Measurements from ENCODE around the gene REN. TPM values are rescaled to one million over a fixed set of nuclear protein-coding genes. Genes with fewer than 3 reads are reported as not detected.

REN gene
- total RNA-seq, 1 donor, result not detected

DNA sequence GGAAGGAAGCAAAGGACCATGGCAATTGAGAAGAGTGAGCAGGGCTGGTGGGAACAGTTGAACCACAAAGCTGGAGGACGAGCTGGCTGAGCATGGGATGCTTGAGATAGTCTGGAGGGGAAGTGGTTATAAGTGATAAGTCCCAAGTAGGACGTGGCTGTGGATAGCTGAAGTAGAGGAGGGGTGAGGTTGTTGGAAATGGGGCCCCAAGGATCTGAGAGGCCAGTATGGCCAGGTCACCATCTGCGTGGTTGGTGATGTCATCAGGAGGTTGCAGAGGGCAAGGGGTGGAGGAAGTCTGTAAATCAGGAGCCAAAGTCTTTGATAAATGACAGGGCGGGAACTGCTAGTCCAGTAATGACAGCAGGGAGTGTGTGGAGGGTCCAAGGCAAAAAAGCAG, 11.0 kb upstream of the REN start:
- H2AFZ ChIP-seq (ENCODE audit: low read length), result no peak overlapping the region
- no peak for DNase-seq (ENCODE audit: insufficient read length, low spot score, missing footprints)

DNA sequence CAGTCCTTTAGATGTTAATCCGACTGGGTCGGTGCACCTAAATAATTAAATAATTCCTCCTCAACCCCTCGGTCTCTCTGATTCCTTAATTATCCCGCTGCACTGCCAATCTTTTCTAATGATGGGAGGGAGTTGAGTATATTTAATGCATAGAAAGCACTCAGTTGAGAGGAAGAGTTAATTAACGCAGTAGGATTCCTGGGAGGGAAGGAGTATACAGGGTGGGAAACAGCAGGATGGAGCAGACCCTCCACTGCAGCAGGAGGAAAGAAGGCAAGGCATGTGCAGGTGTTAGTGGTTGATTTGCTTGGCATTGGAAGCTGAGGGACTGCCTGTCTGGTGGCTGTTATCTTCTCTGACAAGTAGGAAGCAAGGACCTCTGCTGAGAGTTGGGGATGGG, 9.9 kb upstream of the REN start:
- H3K27me3 ChIP-seq (ENCODE audit: insufficient read depth, low read length), result peaks cover 10% of the 10 kb centered on the region
- no peak overlapping the region for H3K4me3 ChIP-seq (ENCODE audit: insufficient read depth, low read length)
- no peak overlapping the region for H3K27ac ChIP-seq (ENCODE audit: low read depth, low read length)
- TF ChIP-seq, protein P1, sequence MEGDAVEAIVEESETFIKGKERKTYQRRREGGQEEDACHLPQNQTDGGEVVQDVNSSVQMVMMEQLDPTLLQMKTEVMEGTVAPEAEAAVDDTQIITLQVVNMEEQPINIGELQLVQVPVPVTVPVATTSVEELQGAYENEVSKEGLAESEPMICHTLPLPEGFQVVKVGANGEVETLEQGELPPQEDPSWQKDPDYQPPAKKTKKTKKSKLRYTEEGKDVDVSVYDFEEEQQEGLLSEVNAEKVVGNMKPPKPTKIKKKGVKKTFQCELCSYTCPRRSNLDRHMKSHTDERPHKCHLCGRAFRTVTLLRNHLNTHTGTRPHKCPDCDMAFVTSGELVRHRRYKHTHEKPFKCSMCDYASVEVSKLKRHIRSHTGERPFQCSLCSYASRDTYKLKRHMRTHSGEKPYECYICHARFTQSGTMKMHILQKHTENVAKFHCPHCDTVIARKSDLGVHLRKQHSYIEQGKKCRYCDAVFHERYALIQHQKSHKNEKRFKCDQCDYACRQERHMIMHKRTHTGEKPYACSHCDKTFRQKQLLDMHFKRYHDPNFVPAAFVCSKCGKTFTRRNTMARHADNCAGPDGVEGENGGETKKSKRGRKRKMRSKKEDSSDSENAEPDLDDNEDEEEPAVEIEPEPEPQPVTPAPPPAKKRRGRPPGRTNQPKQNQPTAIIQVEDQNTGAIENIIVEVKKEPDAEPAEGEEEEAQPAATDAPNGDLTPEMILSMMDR (IDR thresholded peaks at IDR 0.05; ENCODE audit: extremely low read depth, low read depth, low read length), result no peak
- peaks cover 13% of the 10 kb centered on the region for H3K4me1 ChIP-seq (ENCODE audit: insufficient read depth, low read length)
- no peak for DNase-seq (ENCODE audit: insufficient read length, low spot score, missing footprints)
- H3K36me3 ChIP-seq (ENCODE audit: insufficient read depth, low read length), result no peaks in the 10 kb centered on the region
- H4K20me1 ChIP-seq (ENCODE audit: insufficient read depth, low read length), result no peaks in the 10 kb centered on the region
- no peak overlapping the region for H3K4me2 ChIP-seq (ENCODE audit: insufficient read depth, low read length)
- no peak overlapping the region for H2AFZ ChIP-seq (ENCODE audit: low read length)
- no peaks in the 10 kb centered on the region for H3K79me2 ChIP-seq (ENCODE audit: insufficient read depth, low read length)
- H3K9me3 ChIP-seq (ENCODE audit: low read depth, low read length), result no peaks in the 10 kb centered on the region

More for the DNA sequence above, 11.0 kb upstream of the REN start:
- TF ChIP-seq, protein P1 (IDR thresholded peaks at IDR 0.05; ENCODE audit: extremely low read depth, low read depth, low read length), result no peak
- no peaks in the 10 kb centered on the region for H3K9me3 ChIP-seq (ENCODE audit: low read depth, low read length)
- no peaks in the 10 kb centered on the region for H3K79me2 ChIP-seq (ENCODE audit: insufficient read depth, low read length)
- peaks cover 10% of the 10 kb centered on the region for H3K27me3 ChIP-seq (ENCODE audit: insufficient read depth, low read length)
- peaks cover 5% of the 10 kb centered on the region for H3K4me1 ChIP-seq (ENCODE audit: insufficient read depth, low read length)
- no peaks in the 10 kb centered on the region for H3K36me3 ChIP-seq (ENCODE audit: insufficient read depth, low read length)
- no peak overlapping the region for H3K4me3 ChIP-seq (ENCODE audit: insufficient read depth, low read length)
- H3K27ac ChIP-seq (ENCODE audit: low read depth, low read length), result no peak overlapping the region
- no peaks in the 10 kb centered on the region for H4K20me1 ChIP-seq (ENCODE audit: insufficient read depth, low read length)
- H3K4me2 ChIP-seq (ENCODE audit: insufficient read depth, low read length), result no peak overlapping the region

DNA sequence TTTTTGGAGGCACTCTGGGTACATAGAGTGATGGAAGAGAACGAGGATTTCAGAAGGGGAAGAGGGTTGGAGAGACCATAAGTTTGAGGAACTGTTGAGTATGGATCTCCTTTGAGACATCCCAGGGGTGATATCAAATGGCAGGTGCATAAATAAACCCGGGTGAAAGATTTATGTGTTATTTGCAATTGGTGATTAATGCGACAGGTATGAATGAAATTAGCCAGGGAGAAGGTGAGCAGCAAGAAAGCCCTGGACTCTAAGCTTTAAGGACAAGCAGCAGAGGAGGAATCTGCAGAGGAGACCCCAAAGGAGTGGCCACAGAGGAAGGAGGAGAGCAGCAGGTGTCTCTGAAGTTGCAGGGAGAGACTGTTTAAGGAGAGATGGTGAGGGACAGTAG, 8.8 kb upstream of the REN start:
- Histone ChIP-seq H3K4me3 (ENCODE audit: insufficient read depth, low read length) (no peak overlapping the region), H4K20me1 (ENCODE audit: insufficient read depth, low read length) (no peaks in the 10 kb centered on the region), H3K9me3 (ENCODE audit: low read depth, low read length) (peaks cover 5% of the 10 kb centered on the region), H3K27ac (ENCODE audit: low read depth, low read length) (no peak overlapping the region), H3K79me2 (ENCODE audit: insufficient read depth, low read length) (no peaks in the 10 kb centered on the region), H3K4me2 (ENCODE audit: insufficient read depth, low read length) (no peak overlapping the region), H3K27me3 (ENCODE audit: insufficient read depth, low read length) (peaks cover 10% of the 10 kb centered on the region), H3K36me3 (ENCODE audit: insufficient read depth, low read length) (no peaks in the 10 kb centered on the region), H3K4me1 (ENCODE audit: insufficient read depth, low read length) (peaks cover 13% of the 10 kb centered on the region), H2AFZ (ENCODE audit: low read length) (no peak overlapping the region)
- peak; percentile 43 for DNase-seq (ENCODE audit: insufficient read length, low spot score, missing footprints)
- TF ChIP-seq, protein P1 (IDR thresholded peaks at IDR 0.05; ENCODE audit: extremely low read depth, low read depth, low read length), result no peak

DNA sequence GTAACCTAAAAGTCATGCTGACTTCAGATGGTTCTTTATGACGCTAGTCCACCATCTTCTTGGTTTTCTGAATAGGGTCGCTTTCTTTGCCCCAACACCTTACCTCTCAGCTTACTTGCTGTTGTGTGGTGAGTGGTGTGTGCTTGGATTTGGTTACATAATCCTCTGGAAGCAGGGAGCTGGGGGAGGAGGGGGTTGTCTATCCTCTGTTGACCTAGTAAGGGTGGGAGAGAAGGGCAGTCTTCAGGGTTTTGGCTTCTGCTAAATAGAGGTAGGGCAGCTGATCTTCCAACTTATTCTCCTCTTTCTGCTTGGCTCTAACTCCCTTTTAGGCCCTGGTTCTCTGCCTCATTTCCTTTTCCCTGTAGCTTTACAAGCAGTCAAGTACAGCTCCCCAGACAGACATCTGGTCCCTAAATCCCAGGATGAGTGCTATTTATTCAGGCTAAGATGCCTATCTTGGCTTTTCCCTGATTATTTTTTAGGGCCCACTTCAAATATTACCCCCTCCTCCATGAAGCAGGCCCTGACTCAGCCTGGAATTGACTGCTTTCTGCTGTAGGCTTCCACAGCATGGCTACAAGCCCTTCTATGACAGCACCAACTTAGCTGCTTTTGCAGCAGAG, 6.4 kb upstream of the REN start:
- Histone ChIP-seq H3K27me3 (ENCODE audit: insufficient read depth, low read length) (peaks cover 3% of the 10 kb centered on the region), H3K79me2 (ENCODE audit: insufficient read depth, low read length) (no peaks in the 10 kb centered on the region), H3K27ac (ENCODE audit: low read depth, low read length) (no peak overlapping the region), H3K4me3 (ENCODE audit: insufficient read depth, low read length) (no peak overlapping the region), H3K9me3 (ENCODE audit: low read depth, low read length) (peaks cover 5% of the 10 kb centered on the region), H3K4me1 (ENCODE audit: insufficient read depth, low read length) (peaks cover 13% of the 10 kb centered on the region), H4K20me1 (ENCODE audit: insufficient read depth, low read length) (no peaks in the 10 kb centered on the region), H3K36me3 (ENCODE audit: insufficient read depth, low read length) (no peaks in the 10 kb centered on the region), H3K4me2 (ENCODE audit: insufficient read depth, low read length) (no peak overlapping the region), H2AFZ (ENCODE audit: low read length) (no peak overlapping the region)
- TF ChIP-seq, protein P1 (IDR thresholded peaks at IDR 0.05; ENCODE audit: extremely low read depth, low read depth, low read length), result no peak
- DNase-seq (ENCODE audit: insufficient read length, low spot score, missing footprints), result no peak

Measured in osteoblast (primary cell).